Epidermal melanocyte (primary cell): ENCODE measurements around the gene GINS2.

ENCODE experiments used
- DNase-seq: peaks from one replicate; pipeline ENCODE4 v3.0.0; 2011; ENCODE audit warnings: low spot score; ENCODE audit not compliant: insufficient read length

GINS2 gene

GRCh38 chr16:85689950-85690320 is 1.2 kb upstream of the GINS2 start:
- DNase-seq = no peak

DNA sequence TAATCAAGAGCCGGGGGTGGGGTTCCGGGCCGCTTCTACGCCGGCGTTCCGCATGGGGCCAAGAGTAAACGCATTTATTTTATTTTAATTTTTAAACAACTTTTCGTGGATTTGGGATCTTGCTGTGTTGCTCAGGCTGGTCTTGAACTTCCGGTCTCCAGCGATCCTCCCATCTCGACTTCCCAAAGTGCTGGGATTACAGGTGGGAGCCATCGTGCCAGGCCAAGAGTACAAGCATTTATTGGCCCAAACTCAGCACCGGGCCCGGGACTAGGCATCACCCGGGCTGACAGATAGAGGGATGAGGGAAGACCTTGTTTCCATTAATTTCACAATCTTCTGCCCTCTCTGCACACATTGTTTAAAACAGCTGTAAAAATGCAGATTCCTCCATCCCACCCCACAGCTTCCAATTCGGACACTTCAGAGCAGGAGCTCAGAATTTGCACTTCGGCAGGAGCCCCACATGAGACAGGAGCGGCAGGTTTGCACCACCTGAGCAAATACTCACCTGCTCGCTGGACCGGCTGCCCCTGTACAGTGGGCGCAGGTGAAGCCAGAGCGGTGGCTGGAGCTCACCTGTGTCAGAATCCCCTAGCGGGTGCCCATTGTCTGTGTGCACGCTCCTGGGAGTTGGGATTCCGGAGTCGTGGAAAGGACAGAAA is 663 bp upstream of the GINS2 start:
- DNase-seq = no peak

GRCh38 chr16:85687651-85688471 is 893 bp downstream of the GINS2 start:
- no peak for DNase-seq

- no peak for DNase-seq
Observed at GRCh38 chr16:85686912-85687591, 1.7 kb downstream of the GINS2 start.

- DNase-seq = no peak
Observed at GRCh38 chr16:85685251-85685650, 3.5 kb downstream of the GINS2 start.

GRCh38 chr16:85683363-85683762 is 5.4 kb downstream of the GINS2 start:
- DNase-seq = no peak

GRCh38 chr16:85682516-85682915 is 6.2 kb downstream of the GINS2 start:
- no peak for DNase-seq

DNA sequence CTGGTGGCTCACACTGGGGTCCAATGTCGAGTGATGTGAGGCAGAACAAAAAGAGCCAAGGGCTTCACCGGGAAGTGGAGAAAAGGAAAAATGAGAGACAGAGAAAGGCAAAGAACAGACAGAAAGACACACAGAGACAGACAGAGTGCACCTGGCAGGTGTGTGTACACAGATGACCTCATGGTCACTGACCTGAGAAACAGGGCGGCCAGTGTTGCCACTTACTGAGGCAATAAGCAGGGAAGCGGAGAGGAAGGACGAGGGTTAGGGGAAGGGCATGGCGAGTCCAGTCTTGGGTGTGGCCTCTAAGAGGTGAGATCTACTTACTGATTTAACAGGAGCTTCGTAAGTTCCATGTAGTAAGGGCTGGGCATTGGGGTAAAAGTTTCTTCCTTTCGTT is 7.5 kb downstream of the GINS2 start:
- DNase-seq = no peak

DNA sequence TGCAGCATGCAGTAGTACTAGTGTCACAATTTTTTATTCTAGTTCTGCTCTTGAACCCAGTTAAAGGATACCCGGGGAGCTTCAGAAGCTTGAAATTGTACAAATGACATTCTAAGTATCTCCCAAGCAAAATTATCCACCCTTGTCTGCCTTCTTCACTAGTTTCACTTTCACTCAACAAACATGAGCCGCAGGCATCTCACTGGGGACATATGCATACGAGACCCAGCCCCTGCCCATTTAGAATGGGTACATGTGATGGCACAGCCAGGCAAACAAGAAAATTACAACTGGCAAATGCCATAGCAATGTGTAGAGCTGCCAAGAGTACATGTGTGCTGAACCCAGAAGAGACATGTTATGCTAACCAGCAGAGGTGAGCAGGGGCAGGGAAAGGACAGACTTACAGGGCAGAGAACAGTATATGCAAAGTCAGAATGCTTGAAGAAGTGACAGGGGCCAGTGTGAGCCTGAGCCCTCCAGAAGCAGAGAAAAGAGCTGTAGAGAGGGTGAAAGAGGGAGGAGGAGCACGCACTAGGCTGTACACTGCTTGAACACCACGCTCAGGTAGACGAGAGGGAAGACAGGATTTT is 8.3 kb downstream of the GINS2 start:
- no peak for DNase-seq

DNA sequence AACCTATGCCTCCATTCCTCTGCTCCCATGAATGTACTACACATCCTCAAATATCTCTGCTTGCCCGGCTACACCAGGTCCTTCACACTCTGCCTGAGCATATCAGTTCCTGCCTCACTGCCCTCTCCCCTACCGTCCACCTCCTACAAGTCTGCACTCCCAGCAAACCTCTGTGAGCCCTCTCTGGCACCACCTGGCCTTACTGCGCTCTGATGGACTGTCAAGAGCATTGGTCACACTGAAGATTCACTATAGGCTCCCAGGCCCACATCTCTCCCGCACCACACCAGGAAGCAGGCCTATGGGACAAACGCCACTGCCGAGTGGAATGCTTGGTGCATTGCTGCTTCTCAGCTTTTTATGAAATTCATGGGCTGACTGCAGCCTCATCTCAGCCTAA is 8.9 kb downstream of the GINS2 start:
- DNase-seq = no peak

DNA sequence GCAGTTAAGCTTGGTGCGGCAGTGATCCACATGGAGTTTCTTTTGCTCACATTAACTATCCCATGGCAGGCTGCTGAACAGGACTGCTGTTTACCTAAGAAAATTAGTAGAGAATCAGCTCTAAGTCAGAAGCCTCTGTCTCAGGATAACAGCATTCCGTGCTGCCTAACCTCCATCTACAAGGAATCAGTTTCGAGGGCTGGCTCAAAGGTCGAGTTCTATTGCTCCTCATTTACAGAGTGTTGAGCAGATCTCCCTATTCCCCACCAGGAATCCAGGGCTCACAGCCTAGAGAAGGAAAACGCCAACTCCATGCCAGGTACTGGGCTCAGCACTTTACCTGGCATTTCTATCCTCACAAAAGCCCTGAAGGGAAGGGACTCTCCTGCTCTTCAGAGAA is 9.9 kb downstream of the GINS2 start:
- DNase-seq = no peak

GRCh38 chr16:85678016-85678415 is 10.7 kb downstream of the GINS2 start:
- no peak for DNase-seq

GRCh38 chr16:85677383-85677967 is 11.3 kb downstream of the GINS2 start:
- no peak for DNase-seq

DNA sequence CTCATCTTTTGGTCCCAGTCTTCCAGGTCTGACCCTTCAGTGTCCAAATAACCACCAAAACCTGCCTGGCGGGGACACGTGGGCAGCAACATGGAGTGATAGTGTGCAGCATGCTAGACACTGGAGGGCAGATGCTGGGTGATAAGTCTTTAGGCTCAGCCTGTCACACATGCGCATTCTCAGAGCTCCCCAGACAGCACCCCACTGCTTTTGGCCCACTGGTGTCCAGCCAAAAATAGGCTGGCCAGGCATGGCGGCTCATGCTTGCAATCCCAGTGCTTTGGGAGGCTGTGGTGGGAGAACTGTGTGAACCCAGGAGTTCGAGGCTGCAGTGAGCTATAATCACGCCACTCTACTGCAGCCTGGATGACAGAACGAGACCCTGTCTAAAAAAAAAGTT is 12.3 kb downstream of the GINS2 start:
- no peak for DNase-seq

- DNase-seq = no peak
Observed at GRCh38 chr16:85675251-85675874, 13.4 kb downstream of the GINS2 start.

- DNase-seq = no peak
Observed at GRCh38 chr16:85674828-85675227, 13.9 kb downstream of the GINS2 start.

DNA sequence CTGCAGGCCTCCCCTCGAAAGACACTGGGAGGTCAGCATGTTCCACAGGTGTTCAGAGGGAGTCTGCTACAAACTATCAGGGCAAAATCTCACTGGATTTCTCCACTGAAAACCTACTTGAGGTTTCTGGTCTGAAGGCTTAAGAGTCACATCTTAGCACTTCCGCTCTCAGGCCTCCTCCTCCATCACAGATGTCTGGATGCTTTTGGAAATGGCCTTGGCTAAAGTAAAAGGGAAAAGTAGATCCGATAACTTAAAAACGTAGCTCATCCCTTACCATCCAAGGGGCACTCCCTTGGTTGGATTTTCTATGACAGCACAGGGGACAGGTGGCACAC is 14.4 kb downstream of the GINS2 start:
- no peak for DNase-seq

- no peak for DNase-seq
Observed at GRCh38 chr16:85673529-85674417, 15.0 kb downstream of the GINS2 start.

GRCh38 chr16:85670840-85671239 is 17.9 kb downstream of the GINS2 start:
- no peak for DNase-seq

DNA sequence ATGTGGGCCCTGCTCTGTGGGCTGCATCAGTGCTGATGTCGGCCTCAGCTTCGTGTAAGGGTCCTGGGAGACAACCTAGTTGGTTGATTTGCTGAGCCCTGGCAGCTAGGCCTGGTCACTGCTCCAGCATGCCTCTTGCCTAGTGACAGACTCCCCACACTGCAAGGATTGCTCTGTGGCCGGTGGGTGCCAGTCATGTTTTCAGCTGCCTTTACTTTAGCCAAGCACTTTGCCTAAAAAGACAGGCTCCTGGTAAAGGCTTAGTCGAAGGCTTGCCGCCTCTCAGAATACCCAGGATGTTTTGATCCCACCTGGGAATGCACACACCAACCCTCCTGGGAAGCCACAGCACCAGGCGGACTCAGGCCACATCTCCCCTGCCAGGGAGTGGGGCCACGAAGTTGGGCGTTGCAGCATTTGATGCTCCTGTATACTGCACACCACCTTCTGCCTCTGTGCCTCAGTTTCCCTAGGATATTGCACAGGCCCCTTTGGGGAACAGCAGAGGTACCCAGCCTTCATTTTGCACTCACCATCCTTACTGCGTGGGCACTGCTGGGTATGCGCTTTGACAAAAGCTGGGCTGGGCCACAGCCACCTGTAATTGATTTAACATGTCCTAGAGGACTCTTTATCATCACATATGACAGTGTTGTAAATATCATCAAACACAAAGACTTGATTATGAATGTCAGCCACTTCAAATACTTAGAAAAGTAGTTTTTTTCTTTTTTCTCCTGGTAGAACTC is 19.9 kb downstream of the GINS2 start:
- no peak for DNase-seq
